Motor neuron (in vitro differentiated cells): ENCODE results near the gene JAG1. TPM values are rescaled to one million over a fixed set of nuclear protein-coding genes. Genes with fewer than 3 reads are reported as not detected.

ENCODE experiments used
- ATAC-seq, 8 experiments: fragments of 200-7000 bp; cut with Tn5 transposase; replicated peaks in 6 of 8; 2 replicates each; pipeline ENCODE4 v1.8.0; 2021; ENCODE audit warnings: mild to moderate bottlenecking in 8 of 8, moderate library complexity in 8 of 8
- H3K27ac ChIP-seq, 2 donors: fragments of 250-450 bp; sonication (Bioruptor Pico); 2 replicates each; pipeline ENCODE4 v1.9.0; 2021; ENCODE audit warnings: antibody characterized with exemption in 2 of 2, mild to moderate bottlenecking in 2 of 2, moderate library complexity in 1 of 2
- H3K4me1 ChIP-seq, 2 donors: fragments of 250-450 bp; sonication (Bioruptor Pico); replicated peaks in 1 of 2; 2 replicates each; pipeline ENCODE4 v1.6.1; 2021; ENCODE audit warnings: antibody characterized with exemption in 2 of 2, mild to moderate bottlenecking in 2 of 2, moderate library complexity in 1 of 2
- H3K4me3 ChIP-seq, 5 donors: fragments of 250-450 bp; sonication (Bioruptor Pico); 2 replicates each; pipeline ENCODE4 v1.9.0; 2021; ENCODE audit warnings: antibody characterized with exemption in 5 of 5, mild to moderate bottlenecking in 5 of 5, moderate library complexity in 4 of 5
- WGBS, 10 experiments: fragments of 450-650 bp; shearing (Covaris generic); methylation state at CpG; one replicate each; pipeline ENCODE4 v1.0.0; 2022; 5-methylcytosine and 5-hydroxymethylcytosine counted together
- in situ Hi-C, 9 experiments: fragments of 400-800 bp; cut with MboI; loops; one replicate each; pipeline ENCODE4 v1.15.0; 2021; ENCODE audit warnings: low sequenced_read_pairs in 9 of 9, low pct_unique_long_range_greater_than_20kb in 2 of 9; ENCODE audit not compliant: unreplicated experiment in 9 of 9
- total RNA-seq, 8 experiments: library from RNA; unstranded; fragments of 300-600 nt; gene quantifications; 2 replicates each; pipeline versions ENCODE4 v1.2.3 to v1.2.4, GENCODE V29; 2022

The JAG1 gene
- total RNA-seq, 8 experiments from 2014 or later, result 15.3 to 93.4 (median 27.9) TPM

DNA sequence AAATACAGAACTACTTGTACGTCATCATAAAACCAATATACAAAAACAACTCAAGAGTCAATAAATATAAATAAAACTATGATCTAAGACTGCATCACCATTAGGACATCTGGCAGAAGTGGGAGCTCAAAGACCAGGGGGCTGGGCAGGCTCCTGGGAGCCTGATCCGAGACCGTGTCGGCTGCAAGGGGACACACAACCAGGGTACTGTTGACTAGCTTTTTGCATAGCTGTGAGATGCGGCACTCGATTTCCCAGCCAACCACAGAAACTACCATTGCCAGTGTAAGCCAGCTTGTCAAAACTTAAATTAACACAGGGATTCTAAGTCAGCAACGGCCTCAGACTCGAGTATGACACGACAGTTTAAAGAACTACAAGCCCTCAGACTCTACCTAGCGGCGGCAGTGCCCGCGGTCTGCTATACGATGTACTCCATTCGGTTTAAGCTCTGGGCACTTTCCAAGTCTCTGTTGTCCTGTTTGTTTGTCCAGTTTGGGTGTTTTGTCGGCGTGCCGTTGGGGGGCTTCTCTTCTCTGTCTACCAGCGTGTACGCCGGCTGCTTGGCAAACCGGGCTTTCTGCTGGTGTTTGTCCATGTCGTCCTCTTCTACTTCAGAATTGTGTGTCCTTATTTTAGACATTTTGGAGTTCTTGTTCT, 34.6 kb downstream of the JAG1 start:
- Histone ChIP-seq H3K4me1 (peaks cover 29 to 39% of the 10 kb centered on the region in 2 donors), H3K4me3 (no peak overlapping the region), H3K27ac (no peak overlapping the region)
- WGBS, 10 experiments, result 83 to 100% (median 94%) methylated on average over 4 to 14 of the region's 23 CpGs
- in situ Hi-C loops, result loop anchor here in 1 of 9 experiments (25.0 kb wide), 1 partner anchor 177 kb away; no protein-coding TSS in a partner anchor
- peak in 1 of 8 experiments; percentile 30 for ATAC-seq

- H3K4me1 ChIP-seq, result peaks cover 29 to 42% of the 10 kb centered on the region in 2 donors
- H3K27ac ChIP-seq, result no peak overlapping the region
- 5 to 100% (median 22%) methylated on average over 2 to 5 of the region's 6 CpGs; no CpG with 5 or more reads in 2 of the 10 experiments for WGBS, 10 experiments
- no peak overlapping the region for H3K4me3 ChIP-seq
- in situ Hi-C loops, result loop anchor here in 1 of 9 experiments (25.0 kb wide), 1 partner anchor 175 kb away; no protein-coding TSS in a partner anchor
- ATAC-seq, result peak in 5 of 8 experiments; percentile 57 to 86 (median 85)
Measured at GRCh38 chr20:10637563-10637962, 36.2 kb downstream of the JAG1 start.

GRCh38 chr20:10637031-10637559, 36.7 kb downstream of the JAG1 start:
- peak in 5 of 8 experiments; percentile 3 to 68 (median 35) for ATAC-seq
- 17 to 60% (median 28%) methylated on average over 1 to 5 of the region's 10 CpGs; no CpG with 5 or more reads in 3 of the 10 experiments for WGBS, 10 experiments
- H3K27ac ChIP-seq, result peak overlapping the region in 1 of 2 donors; percentile 12
- H3K4me1 ChIP-seq, result peaks cover 31 to 42% of the 10 kb centered on the region in 2 donors
- in situ Hi-C loops, result loop anchor here in 1 of 9 experiments (25.0 kb wide), 1 partner anchor 175 kb away; no protein-coding TSS in a partner anchor
- H3K4me3 ChIP-seq, result no peak overlapping the region

DNA sequence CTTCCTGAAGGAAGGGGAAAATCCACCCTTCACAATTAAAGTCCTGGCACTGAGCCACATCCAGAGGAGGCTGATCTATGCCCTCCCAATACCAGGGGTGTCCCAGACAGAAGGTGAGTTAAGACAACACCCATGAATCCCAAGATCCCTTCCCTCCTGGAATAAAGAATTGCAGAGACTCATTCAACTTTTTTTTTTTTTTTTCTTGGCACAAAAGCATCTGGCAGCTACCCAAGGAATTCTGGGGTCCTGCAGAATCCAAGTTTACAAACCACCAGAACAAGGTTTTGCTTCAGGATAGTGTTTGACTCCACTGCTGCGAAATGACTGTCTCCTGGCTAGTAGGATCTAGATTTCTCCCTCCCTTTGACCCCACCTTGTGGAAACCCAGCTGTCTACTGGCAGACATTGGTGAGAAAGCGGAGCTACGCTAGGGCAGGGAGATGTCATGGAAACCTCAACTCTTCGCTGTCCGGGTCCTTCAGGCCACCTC, 37.4 kb downstream of the JAG1 start:
- WGBS, 10 experiments, result 80 to 100% (median 100%) methylated on average over 2 to 5 of the region's 5 CpGs; no CpG with 5 or more reads in 5 of the 10 experiments
- Histone ChIP-seq H3K4me3 (no peak overlapping the region), H3K4me1 (peaks cover 32 to 40% of the 10 kb centered on the region in 2 donors), H3K27ac (no peak overlapping the region)
- peak in 2 of 8 experiments; percentile 1 to 5 for ATAC-seq
- in situ Hi-C loops, result loop anchor here in 1 of 9 experiments (25.0 kb wide), 1 partner anchor 174 kb away; no protein-coding TSS in a partner anchor

DNA sequence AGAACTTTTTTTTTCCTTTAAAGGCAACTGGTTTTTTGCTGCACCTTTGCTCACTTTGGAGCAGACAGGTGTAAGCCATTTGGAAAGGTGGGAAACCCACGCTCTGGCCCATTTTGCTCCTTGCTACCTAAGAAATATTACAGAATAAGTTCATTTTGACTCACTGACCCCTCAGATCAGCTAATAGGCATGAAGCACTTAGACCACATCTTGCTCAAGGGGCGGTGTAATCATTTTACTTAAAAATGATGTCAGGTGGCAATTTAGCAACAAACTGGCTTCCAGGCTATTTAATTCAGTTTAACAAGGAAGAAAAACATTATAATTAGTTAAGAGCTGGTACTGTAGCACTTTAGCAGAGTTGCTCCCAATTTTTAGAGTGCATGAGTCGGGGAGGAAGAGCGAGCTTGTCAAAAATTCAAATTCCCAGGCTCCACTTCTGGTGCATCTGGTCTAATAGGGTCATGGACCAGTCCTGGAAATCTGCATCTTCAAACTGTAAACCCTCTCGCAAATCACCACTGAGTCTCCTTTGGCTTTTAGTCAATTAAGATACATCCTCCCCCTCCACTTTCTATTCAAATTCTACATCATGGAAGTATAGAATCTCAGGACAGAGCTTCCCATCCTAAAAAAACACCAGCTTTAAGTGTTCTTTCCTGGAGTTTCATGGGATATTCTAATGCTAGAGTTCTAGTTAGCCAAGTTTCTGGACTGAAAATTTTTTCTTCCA, 38.2 kb downstream of the JAG1 start:
- no peak for ATAC-seq
- WGBS, 10 experiments, result 84 to 100% (median 97%) methylated on average over 2 to 4 of the region's 5 CpGs; no CpG with 5 or more reads in 2 of the 10 experiments
- in situ Hi-C loops, result loop anchor here in 1 of 9 experiments (25.0 kb wide), 1 partner anchor 173 kb away; no protein-coding TSS in a partner anchor

DNA sequence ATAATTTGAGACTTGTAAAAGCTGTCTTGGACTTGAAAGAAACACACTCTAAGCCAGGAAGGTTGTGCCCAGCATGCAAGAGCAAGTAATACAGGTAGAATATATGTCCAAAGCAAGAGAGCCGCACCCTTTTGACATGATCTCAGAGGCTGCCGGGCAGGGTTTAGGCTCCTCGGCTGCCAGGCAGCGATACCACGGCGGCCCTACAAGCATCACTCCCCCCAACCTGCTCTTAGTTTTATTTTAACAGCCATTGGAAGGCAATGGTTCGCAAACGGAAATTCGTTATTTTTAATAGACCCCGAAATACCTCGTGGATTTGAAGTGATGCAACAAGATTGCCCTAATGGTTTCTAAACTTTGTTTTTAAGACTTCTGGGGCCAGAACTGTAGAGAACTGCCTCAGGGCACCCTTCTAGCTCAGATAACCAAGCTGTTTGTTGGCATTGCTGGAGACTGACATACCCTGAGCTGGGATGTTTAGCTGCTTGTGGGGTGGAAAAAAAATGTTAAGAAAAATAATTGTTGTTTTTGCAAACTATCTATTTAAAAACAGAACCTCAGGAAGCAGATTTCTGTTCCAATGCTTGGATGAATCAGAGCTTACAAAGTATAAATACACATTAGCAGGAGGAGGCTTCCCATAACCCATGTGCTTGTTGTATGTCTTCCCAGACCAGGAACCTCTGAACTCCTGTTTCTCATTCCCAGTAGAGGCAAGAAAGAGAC, 39.0 kb downstream of the JAG1 start:
- WGBS, 10 experiments, result 85 to 99% (median 93%) methylated on average over 2 to 11 of the region's 11 CpGs
- ATAC-seq, result peak in 1 of 8 experiments; percentile 2
- no peak overlapping the region for H3K4me3 ChIP-seq
- peaks cover 42 to 47% of the 10 kb centered on the region in 2 donors for H3K4me1 ChIP-seq
- in situ Hi-C loops, result loop anchor here in 1 of 9 experiments (25.0 kb wide), 1 partner anchor 173 kb away; no protein-coding TSS in a partner anchor
- H3K27ac ChIP-seq, result no peak overlapping the region

More for the DNA sequence above, 38.2 kb downstream of the JAG1 start:
- Histone ChIP-seq H3K27ac (no peak overlapping the region), H3K4me3 (no peak overlapping the region), H3K4me1 (peaks cover 36 to 39% of the 10 kb centered on the region in 2 donors)

DNA sequence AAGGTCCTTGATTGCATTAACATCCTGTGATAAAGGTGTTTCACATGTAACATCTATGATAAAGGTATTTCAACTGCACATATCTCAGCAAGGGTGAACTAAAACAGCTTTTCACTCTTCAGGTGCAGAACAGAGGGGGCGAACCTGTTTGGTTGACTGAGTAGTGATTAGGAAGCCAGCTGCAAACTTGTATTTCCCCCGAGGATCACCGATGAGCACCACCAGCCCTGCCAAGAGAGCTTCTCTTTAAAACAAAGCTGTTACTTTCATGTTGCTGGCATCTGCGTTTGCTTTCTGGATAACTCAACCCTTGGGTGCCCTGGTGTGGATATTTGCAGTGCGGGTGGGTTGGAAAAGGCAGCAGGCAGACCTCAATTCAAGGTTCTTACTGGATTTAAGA, 39.6 kb downstream of the JAG1 start:
- Histone ChIP-seq H3K4me3 (no peak overlapping the region), H3K27ac (no peak overlapping the region), H3K4me1 (peaks cover 42 to 50% of the 10 kb centered on the region in 2 donors)
- ATAC-seq, result no peak
- in situ Hi-C loops, result loop anchor here in 1 of 9 experiments (25.0 kb wide), 1 partner anchor 172 kb away; no protein-coding TSS in a partner anchor
- WGBS, 10 experiments, result 60 to 100% (median 97%) methylated on average over 1 to 5 of the region's 5 CpGs; no CpG with 5 or more reads in 2 of the 10 experiments

- ATAC-seq, result no peak
- in situ Hi-C loops, result loop anchor here in 1 of 9 experiments (25.0 kb wide), 1 partner anchor 171 kb away; no protein-coding TSS in a partner anchor
- peaks cover 42 to 48% of the 10 kb centered on the region in 2 donors for H3K4me1 ChIP-seq
- no peak overlapping the region for H3K4me3 ChIP-seq
- WGBS, 10 experiments, result 60 to 100% (median 91%) methylated on average over 1 to 5 of the region's 5 CpGs; no CpG with 5 or more reads in 1 of the 10 experiments
- H3K27ac ChIP-seq, result no peak overlapping the region
Measured at GRCh38 chr20:10633718-10634117, 40.1 kb downstream of the JAG1 start.

DNA sequence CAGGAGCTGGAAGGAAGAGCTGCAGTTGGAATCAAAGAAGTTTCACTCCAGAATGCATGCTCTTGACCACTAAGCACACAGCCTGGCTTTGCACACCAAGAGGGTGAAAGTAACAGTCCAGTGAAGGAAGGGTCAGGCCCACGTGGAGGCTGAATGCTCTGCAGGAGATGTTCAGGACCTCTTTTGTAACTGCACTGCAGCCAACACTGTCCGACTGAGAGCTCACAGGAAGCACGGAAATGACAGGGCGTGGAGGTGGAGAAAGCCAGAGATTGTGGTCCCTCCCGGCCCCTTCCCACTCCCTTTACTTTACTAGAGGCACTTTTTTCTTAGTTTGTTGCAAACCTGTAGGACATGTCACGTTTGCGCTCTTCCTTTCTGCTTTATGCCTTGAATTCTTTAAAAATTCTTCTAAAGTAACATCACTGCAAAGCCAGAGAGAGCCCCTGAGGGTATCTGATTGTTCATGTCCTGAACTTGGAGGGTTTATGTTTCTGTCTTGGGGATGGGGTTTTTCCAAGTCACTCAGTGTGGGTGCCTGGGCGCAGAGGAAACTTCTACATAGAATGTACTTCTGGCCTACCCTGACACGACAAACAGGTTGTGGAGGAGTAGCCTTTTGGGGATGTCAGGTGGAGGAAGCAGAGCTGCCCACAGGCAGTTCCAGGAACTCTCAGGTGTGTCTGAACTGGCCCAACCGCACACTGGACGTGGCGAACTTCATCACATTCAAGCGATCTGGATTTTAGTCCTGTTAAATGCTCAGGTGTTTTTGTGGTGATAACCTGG, 40.9 kb downstream of the JAG1 start:
- ATAC-seq, result no peak
- H3K27ac ChIP-seq, result no peak overlapping the region
- H3K4me1 ChIP-seq, result peaks cover 37 to 45% of the 10 kb centered on the region in 2 donors
- WGBS, 10 experiments, result 63 to 100% (median 81%) methylated on average over 1 to 11 of the region's 13 CpGs
- H3K4me3 ChIP-seq, result no peak overlapping the region
- in situ Hi-C loops, result loop anchor here in 1 of 9 experiments (25.0 kb wide), 1 partner anchor 171 kb away; no protein-coding TSS in a partner anchor

GRCh38 chr20:10631126-10631525, 42.7 kb downstream of the JAG1 start:
- Histone ChIP-seq H3K4me3 (no peak overlapping the region), H3K4me1 (peaks cover 27 to 43% of the 10 kb centered on the region in 2 donors), H3K27ac (no peak overlapping the region)
- in situ Hi-C loops, result loop anchor here in 1 of 9 experiments (25.0 kb wide), 1 partner anchor 169 kb away; no protein-coding TSS in a partner anchor
- ATAC-seq, result no peak
- WGBS, 10 experiments, result 77 to 92% (median 88%) methylated on average over 1 to 4 of the region's 4 CpGs; no CpG with 5 or more reads in 3 of the 10 experiments

DNA sequence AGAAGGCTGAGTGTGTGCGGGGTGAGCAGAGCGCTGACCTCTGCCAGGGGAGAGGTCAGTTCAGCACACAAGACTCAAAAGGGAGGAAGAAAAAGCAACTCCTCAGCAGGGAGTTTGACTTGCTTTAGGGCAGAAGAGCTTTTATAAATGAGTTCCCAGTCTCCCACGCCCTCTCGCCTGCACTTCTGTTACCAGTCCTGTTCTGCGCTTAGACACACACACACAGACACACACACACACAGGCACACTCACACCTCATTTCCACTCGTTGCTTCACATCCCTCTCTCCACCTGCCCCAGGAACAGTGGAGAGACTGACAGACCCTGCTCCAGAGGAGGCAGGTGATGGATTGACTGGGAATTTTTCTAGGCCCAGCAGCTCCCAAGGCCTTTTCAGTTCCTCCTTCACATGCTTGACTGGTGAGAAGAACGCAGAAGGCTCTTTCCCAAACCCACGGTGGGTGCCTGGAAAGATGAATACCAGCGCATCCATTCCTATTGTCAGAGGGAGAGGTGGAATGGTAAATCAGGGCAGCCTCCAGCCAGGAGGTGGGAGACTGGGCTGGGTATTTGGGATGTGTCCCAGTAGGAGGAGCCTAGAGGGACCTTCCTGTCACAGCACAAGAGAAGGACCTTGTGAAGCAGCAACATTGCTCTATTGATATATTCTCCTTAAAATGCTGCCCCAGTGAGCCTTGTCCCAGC, 43.7 kb downstream of the JAG1 start:
- in situ Hi-C loops, result loop anchor here in 1 of 9 experiments (25.0 kb wide), 1 partner anchor 168 kb away; no protein-coding TSS in a partner anchor
- 5 to 100% (median 60%) methylated on average over 1 to 6 of the region's 9 CpGs; no CpG with 5 or more reads in 1 of the 10 experiments for WGBS, 10 experiments
- ATAC-seq, result peak in 5 of 8 experiments; percentile 56 to 77 (median 75)
- Histone ChIP-seq H3K4me1 (peaks cover 26 to 43% of the 10 kb centered on the region in 2 donors), H3K27ac (peak overlapping the region; percentile 27 to 40), H3K4me3 (no peak overlapping the region)
